ENCODE data around the gene SNAI1. TPM values are rescaled to one million over a fixed set of nuclear protein-coding genes. Genes with fewer than 3 reads are reported as not detected.

SNAI1 gene
- total RNA-seq, 1 experiment from 2014 or later, result 8.8 TPM

DNA sequence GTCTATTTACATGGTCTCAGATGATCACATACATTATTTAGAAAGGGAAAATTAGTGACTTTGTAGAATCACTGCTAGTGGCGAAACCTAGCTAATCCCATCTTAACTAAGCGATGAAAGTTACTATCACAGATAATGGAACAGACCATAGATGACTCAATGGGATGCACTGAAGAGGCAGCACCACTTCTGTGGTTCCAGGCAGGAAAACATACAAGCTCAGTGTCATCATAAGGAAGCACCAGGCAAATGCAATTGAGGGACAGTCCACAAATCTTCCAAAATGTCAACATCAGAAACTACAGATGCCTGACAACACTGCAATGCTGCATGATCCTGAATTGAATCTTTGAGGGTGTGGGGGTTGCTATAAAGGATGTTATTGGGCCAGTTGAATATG is 15.9 kb upstream of the SNAI1 start:
- in situ Hi-C loops (cut with HindIII; ENCODE audit: low pct_unique_long_range_greater_than_20kb, low sequenced_read_pairs) (no loop called here), intact Hi-C loops (cut with micrococcal nuclease; ENCODE audit: unreplicated experiment) (no loop called here)
- Histone ChIP-seq H3K4me1 (ENCODE audit: control insufficient read depth, insufficient read depth, low read length) (no peaks in the 10 kb centered on the region), H3K27me3 (ENCODE audit: control insufficient read depth, insufficient read depth, low read length) (no peaks in the 10 kb centered on the region), H3K27ac (ENCODE audit: low read length) (no peak overlapping the region), H3K9me3 (ENCODE audit: control insufficient read depth, insufficient read depth, low read depth, low read length) (no peaks in the 10 kb centered on the region), H3K36me3 (ENCODE audit: control insufficient read depth, insufficient read depth, low read length) (no peaks in the 10 kb centered on the region), H3K4me3 (ENCODE audit: low read depth in 2 of 2, low read length in 2 of 2) (no peak overlapping the region)
- DNase-seq (ENCODE audit: low read depth, low spot score) (no peak), ATAC-seq (no peak)
- CTCF ChIA-PET, result no interaction called here
- BruUV-seq (replicated peaks), result no TSS peak
- TF ChIP-seq SIN3A (IDR thresholded peaks at IDR 0.05; ENCODE audit: borderline replicate concordance, insufficient read depth, low read depth, low read length) (no peak), POLR2AphosphoS5 (IDR thresholded peaks at IDR 0.05; ENCODE audit: low read depth, low read length) (no peak), REST (IDR thresholded peaks at IDR 0.05; ENCODE audit: insufficient read depth in 1 of 2, low read depth in 2 of 2, low read length in 1 of 2) (no peak), TCF7L2 (IDR thresholded peaks at IDR 0.05; ENCODE audit: low read depth, low read length) (no peak)
- TF ChIP-seq, protein P1, sequence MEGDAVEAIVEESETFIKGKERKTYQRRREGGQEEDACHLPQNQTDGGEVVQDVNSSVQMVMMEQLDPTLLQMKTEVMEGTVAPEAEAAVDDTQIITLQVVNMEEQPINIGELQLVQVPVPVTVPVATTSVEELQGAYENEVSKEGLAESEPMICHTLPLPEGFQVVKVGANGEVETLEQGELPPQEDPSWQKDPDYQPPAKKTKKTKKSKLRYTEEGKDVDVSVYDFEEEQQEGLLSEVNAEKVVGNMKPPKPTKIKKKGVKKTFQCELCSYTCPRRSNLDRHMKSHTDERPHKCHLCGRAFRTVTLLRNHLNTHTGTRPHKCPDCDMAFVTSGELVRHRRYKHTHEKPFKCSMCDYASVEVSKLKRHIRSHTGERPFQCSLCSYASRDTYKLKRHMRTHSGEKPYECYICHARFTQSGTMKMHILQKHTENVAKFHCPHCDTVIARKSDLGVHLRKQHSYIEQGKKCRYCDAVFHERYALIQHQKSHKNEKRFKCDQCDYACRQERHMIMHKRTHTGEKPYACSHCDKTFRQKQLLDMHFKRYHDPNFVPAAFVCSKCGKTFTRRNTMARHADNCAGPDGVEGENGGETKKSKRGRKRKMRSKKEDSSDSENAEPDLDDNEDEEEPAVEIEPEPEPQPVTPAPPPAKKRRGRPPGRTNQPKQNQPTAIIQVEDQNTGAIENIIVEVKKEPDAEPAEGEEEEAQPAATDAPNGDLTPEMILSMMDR (IDR thresholded peaks at IDR 0.05), result no peak
- POLR2A ChIA-PET, result no interaction called here

- DNase-seq (ENCODE audit: low read depth, low spot score) (no peak), ATAC-seq (no peak)
- H3K9me3 ChIP-seq (ENCODE audit: control insufficient read depth, insufficient read depth, low read depth, low read length), result no peaks in the 10 kb centered on the region
- CTCF ChIA-PET, result no interaction called here
- TF ChIP-seq, protein P1 (IDR thresholded peaks at IDR 0.05), result no peak
- TF ChIP-seq POLR2AphosphoS5 (IDR thresholded peaks at IDR 0.05; ENCODE audit: low read depth, low read length) (no peak), REST (IDR thresholded peaks at IDR 0.05; ENCODE audit: insufficient read depth in 1 of 2, low read depth in 2 of 2, low read length in 1 of 2) (no peak), SIN3A (IDR thresholded peaks at IDR 0.05; ENCODE audit: borderline replicate concordance, insufficient read depth, low read depth, low read length) (no peak), TCF7L2 (IDR thresholded peaks at IDR 0.05; ENCODE audit: low read depth, low read length) (no peak)
- no peaks in the 10 kb centered on the region for H3K36me3 ChIP-seq (ENCODE audit: control insufficient read depth, insufficient read depth, low read length)
- no TSS peak for BruUV-seq (replicated peaks)
- H3K27me3 ChIP-seq (ENCODE audit: control insufficient read depth, insufficient read depth, low read length), result no peaks in the 10 kb centered on the region
- POLR2A ChIA-PET, result no interaction called here
- H3K4me3 ChIP-seq (ENCODE audit: low read depth in 2 of 2, low read length in 2 of 2), result no peak overlapping the region
- in situ Hi-C loops (cut with HindIII; ENCODE audit: low pct_unique_long_range_greater_than_20kb, low sequenced_read_pairs) (no loop called here), intact Hi-C loops (cut with micrococcal nuclease; ENCODE audit: unreplicated experiment) (no loop called here)
- no peak overlapping the region for H3K27ac ChIP-seq (ENCODE audit: low read length)
- no peaks in the 10 kb centered on the region for H3K4me1 ChIP-seq (ENCODE audit: control insufficient read depth, insufficient read depth, low read length)
These were observed 13.5 kb upstream of the SNAI1 start for GRCh38 chr20:49969234-49969633.

Measured in Panc1 (cell line).